ENCODE measurements around the gene NFATC1. TPM values are rescaled to one million over a fixed set of nuclear protein-coding genes. Genes with fewer than 3 reads are reported as not detected.
"Not testable (repeated sequence)": the region's sequence is repeated elsewhere in the genome, so short reads cannot be mapped to it uniquely, and the experiment has no call there.

NFATC1 gene
- total RNA-seq, 1 donor from 2014 or later, result 16.6 TPM

DNA sequence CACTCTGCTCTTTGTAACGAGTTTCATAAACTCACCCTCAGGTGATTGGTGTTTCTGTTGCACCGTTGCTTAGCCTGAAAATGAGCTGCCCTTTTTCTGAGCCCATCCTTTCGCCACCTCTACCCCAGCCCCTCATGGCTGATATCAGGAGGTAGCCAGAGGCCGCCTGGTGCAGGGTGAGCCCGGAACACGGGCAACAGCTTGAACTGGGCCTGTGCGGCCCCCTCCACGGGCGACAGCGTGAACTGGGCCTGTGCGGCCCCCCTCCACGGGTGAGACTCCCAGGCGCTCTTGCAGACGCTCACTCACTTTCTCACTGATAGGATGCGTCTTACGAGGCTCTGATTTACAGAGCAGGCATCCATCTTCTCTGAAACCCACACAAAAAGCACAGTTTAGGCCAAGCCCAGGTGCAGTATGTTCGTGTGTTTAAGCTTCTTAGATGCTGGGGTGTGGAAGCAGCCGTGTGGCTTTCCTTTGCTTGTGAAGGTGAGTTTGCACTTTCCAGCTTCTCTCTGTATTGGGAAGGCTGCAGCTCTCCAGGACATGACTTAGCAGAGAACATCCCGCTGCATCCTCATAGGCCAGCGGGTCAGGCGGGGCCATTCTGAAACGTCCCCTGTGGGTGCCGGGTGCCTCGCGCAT is 83.5 kb downstream of the NFATC1 start:
- Histone ChIP-seq H3K9me3 (no peaks in the 10 kb centered on the region), H3K36me3 (peaks cover 5% of the 10 kb centered on the region), H3K4me3 (no peak overlapping the region), H3K4me1 (no peaks in the 10 kb centered on the region), H3K27ac (no peak overlapping the region), H3K27me3 (no peaks in the 10 kb centered on the region)
- DNase-seq, result no peak
- intact Hi-C loops (cut with DNase I), result no loop called here
- TF ChIP-seq, protein P1, sequence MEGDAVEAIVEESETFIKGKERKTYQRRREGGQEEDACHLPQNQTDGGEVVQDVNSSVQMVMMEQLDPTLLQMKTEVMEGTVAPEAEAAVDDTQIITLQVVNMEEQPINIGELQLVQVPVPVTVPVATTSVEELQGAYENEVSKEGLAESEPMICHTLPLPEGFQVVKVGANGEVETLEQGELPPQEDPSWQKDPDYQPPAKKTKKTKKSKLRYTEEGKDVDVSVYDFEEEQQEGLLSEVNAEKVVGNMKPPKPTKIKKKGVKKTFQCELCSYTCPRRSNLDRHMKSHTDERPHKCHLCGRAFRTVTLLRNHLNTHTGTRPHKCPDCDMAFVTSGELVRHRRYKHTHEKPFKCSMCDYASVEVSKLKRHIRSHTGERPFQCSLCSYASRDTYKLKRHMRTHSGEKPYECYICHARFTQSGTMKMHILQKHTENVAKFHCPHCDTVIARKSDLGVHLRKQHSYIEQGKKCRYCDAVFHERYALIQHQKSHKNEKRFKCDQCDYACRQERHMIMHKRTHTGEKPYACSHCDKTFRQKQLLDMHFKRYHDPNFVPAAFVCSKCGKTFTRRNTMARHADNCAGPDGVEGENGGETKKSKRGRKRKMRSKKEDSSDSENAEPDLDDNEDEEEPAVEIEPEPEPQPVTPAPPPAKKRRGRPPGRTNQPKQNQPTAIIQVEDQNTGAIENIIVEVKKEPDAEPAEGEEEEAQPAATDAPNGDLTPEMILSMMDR (IDR thresholded peaks at IDR 0.05), result no peak
- no peak for ATAC-seq

DNA sequence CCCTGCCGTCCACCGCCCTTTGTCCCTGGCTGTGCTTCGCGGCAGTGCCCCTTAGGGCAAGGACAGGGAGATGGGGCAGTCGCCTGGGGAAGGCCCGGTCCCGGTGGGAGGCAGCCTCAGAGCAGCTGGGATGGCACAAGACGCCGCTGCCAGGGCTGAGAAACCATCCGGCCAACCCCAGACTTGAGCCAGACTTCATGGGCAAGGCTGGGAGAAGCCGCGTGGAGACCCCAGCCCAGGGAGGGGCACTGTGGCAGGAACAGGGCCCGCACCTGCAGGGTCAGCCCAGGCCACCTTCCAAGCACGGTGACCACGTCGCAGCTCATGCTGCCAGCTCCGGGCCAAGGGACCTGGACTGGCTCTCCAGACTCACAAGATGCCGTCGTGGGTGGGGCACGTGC is 84.0 kb downstream of the NFATC1 start:
- Histone ChIP-seq H3K4me3 (no peak overlapping the region), H3K4me1 (no peaks in the 10 kb centered on the region), H3K9me3 (no peaks in the 10 kb centered on the region), H3K27me3 (no peaks in the 10 kb centered on the region), H3K27ac (no peak overlapping the region), H3K36me3 (peaks cover 5% of the 10 kb centered on the region)
- TF ChIP-seq, protein P1 (IDR thresholded peaks at IDR 0.05), result no peak
- intact Hi-C loops (cut with DNase I), result no loop called here
- DNase-seq (peak; percentile 45), ATAC-seq (no peak)

DNA sequence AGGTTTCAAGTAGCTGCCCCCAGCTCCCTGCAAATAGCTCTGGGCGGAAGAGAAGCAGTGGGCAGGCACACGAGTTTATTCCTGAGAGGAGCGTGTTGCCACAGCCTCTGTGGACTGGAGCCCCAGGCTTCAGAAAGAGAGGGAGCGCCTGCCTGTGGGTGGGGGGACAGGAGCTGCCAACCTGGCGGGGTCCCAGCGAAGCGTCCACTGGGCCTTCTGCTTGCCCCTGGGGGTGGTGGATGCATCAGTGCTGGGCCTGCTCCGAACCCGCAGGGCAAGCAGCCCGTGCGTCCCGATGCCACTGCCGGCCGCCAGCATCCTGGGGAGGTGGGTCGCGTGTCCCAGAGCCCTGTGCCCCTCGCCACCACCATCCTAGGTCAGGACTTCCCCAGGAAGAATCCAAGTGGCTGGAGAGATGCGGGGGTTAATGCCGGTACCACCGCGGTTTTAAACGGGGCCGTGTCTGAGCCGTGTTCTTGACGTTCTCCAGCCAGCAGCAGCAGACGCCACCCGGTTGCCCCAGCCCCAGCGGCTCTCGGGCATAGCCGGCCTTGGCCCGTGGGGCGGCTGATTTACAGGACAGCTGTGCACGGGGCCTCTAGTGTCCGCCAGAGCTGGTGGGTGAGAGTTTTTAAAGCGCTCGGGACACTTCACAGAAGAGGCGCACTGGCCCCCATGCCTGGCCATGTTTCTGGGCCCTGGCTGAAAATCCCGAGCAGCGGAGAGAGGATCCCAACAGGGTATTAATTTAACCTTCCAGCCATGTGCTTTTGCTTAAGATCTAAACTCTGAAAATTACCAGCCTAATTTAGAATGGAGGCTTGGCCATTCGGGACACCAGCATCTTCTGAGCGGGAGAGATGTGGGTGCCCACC is 84.7 kb downstream of the NFATC1 start:
- ATAC-seq (no peak), DNase-seq (peak; percentile 55)
- Histone ChIP-seq H3K9me3 (no peaks in the 10 kb centered on the region), H3K36me3 (peaks cover 5% of the 10 kb centered on the region), H3K4me1 (no peaks in the 10 kb centered on the region), H3K4me3 (no peak overlapping the region), H3K27ac (no peak overlapping the region), H3K27me3 (no peaks in the 10 kb centered on the region)
- intact Hi-C loops (cut with DNase I), result no loop called here
- TF ChIP-seq, protein P1 (IDR thresholded peaks at IDR 0.05), result no peak

DNA sequence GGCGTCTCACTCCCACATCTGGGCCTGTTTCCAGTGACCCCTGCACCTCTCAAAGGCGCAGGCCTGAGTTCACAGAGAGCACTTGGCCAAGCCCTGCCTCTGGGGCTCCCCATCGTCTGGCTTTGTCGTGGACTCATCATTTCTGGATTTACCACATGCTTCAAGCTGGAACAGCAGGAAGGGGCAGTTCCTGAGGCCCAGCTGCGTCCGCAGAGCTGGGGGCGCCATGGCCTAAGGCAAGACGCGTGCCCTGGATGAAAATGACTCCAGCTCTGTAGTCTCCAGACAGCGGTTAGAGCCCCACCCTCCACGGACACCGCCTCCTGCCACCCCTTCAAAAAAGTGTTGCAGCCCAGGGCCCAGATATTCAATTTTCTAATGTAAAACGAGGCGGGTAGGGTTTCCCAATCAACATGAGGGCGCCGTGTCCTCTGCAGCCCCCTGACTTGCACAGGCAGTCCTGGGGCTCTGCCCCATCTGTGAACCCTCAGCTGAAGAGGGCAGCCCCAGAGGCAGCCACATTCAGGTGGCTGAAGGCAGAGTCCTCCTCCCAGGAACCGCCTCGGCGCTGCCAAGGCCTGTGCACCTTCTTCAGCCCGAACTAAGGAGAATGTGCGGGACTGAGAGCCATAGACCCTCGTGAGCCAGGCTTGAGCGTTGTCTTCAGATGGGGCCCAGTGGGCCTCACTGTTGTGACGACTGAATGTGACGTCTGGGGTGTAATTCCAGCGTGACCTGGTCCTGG is 85.5 kb downstream of the NFATC1 start:
- Histone ChIP-seq H3K9me3 (no peaks in the 10 kb centered on the region), H3K27me3 (no peaks in the 10 kb centered on the region), H3K27ac (no peak overlapping the region), H3K4me1 (no peaks in the 10 kb centered on the region), H3K4me3 (no peak overlapping the region), H3K36me3 (peaks cover 5% of the 10 kb centered on the region)
- TF ChIP-seq, protein P1 (IDR thresholded peaks at IDR 0.05), result no peak
- peak; percentile 35 for DNase-seq
- ATAC-seq, result no peak
- intact Hi-C loops (cut with DNase I), result no loop called here

DNA sequence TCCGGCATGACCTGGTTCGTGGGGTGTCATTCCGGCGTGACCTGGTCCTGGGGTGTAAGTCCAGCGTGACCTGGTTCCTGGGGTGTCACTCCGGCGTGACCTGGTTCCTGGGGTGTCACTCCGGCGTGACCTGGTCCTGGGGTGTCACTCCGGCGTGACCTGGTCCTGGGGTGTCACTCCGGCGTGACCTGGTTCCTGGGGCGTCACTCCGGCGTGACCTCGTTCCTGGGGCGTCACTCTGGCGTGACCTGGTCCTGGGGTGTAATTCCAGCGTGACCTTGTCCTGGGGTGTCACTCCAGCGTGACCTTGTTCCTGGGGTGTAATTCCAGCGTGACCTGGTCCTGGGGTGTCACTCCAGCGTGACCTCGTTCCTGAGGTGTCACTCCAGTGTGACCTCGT is 87.7 kb downstream of the NFATC1 start:
- H3K4me3 ChIP-seq; H3K27me3 ChIP-seq; DNase-seq; H3K27ac ChIP-seq; intact Hi-C loops (cut with DNase I); ATAC-seq; H3K4me1 ChIP-seq; H3K9me3 ChIP-seq: not testable (repeated sequence)
- H3K36me3 ChIP-seq, result peaks cover 16% of the 10 kb centered on the region
